Activated T-cell treated with anti-CD3 and anti-CD28 coated beads for 24 hours (primary cell): ENCODE measurements around the gene GLB1L.
"Not testable (repeated sequence)": the region's sequence is repeated elsewhere in the genome, so short reads cannot be mapped to it uniquely, and the experiment has no call there.

Source experiments
- DNase-seq: peaks from one replicate; pipeline ENCODE4 v3.0.0-alpha.2; 2020; ENCODE audit warnings: low read depth

Gene GLB1L

GRCh38 chr2:219245148-219245898, at the start of gene GLB1L, which contains the start of gene STK16:
Gene GLB1L (minus strand): TSS chr2:219245444. CDS start chr2:219243573, 1,871 bp downstream.
Gene STK16 (plus strand): TSS chr2:219245479. CDS start chr2:219246000, 521 bp downstream.
- DNase-seq = peak; percentile 82

- DNase-seq = peak; percentile 81
Measured at GRCh38 chr2:219294356-219295351, 49.4 kb upstream of the GLB1L start.

DNA sequence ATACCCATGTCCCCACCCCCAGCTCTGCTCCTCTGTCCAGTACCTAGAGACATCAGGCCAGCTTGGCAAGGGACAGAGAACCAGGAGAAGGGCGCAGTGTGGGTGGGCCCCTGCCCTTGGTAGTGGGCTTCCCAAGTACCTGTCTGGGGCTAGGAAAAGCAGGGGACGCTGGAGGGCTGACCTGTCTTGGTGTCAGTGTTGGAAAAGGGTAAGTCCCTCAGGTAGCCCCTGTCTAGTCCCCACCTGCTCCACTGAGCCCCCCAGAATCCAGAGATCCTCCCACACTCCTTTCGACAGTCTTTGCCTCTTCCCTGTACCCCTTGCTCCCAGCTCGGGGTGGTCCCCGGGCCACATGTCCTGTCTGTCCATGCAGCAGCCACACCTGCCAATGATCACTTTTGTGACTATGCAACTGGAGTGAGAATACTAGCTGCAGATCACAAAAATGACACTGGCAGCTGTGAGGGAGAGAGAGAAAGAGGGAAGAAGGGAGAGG, 48.5 kb upstream of the GLB1L start:
- no peak for DNase-seq

DNA sequence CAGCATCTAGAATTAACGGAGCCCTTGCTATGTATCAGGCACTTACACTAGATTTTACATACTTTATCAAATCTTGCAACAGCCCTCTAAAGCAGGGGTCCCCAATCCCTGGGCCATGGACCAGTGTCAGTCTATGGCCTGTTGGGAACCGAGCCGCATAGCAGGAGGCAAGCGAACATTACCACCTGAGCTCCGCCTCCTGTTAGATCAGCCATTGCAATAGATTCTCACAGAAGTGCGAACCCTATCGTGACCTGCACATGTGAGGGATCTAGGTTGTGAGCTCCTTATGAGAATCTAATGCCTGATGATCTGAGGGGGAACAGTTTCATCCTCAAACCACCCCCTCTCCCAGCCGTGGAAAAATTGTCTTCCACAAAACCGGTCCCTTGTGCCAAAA, 47.4 kb upstream of the GLB1L start:
- no peak for DNase-seq

GRCh38 chr2:219291910-219292490, 46.8 kb upstream of the GLB1L start:
- DNase-seq = no peak

- no peak for DNase-seq
Measured at GRCh38 chr2:219291394-219291793, 46.1 kb upstream of the GLB1L start.

DNA sequence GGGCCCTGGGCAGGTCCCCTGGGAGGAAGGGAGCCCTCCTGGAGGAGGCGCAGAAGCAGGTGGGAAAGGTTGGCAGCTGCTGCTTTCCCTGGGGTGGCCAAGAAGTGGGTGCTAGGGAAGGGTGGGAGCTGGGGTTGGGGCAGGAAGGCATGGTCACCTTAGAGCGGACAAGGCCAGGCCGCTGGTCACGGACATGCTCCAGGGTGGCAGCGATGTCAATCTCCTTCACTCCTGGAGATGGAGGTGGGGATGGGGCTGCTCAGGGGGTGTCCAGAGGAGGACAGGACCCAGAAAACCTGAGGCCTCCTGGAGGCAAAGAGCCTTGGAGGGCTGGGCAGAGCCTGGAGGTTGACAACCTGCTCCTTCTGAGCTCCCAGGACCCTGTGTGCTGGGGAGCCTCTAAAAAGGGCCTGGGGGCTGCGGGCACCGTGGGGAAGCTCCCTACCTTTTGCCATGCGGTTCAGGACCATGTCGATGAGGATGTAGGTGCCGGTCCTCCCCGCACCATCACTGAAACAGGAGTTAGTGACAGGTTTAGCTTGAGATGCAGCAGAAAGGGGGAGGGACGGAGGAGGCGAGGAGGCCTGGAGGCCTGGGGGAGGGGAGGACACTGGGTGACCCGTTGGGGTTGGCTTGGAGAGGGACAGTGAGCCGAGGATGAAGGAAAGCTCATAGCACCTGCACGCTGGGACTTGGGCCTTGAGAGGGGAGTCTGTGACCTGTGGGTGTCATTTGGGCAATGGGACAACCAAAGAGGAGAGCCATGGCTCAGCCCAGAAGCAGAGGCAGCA, 45.3 kb upstream of the GLB1L start:
- no peak for DNase-seq

DNA sequence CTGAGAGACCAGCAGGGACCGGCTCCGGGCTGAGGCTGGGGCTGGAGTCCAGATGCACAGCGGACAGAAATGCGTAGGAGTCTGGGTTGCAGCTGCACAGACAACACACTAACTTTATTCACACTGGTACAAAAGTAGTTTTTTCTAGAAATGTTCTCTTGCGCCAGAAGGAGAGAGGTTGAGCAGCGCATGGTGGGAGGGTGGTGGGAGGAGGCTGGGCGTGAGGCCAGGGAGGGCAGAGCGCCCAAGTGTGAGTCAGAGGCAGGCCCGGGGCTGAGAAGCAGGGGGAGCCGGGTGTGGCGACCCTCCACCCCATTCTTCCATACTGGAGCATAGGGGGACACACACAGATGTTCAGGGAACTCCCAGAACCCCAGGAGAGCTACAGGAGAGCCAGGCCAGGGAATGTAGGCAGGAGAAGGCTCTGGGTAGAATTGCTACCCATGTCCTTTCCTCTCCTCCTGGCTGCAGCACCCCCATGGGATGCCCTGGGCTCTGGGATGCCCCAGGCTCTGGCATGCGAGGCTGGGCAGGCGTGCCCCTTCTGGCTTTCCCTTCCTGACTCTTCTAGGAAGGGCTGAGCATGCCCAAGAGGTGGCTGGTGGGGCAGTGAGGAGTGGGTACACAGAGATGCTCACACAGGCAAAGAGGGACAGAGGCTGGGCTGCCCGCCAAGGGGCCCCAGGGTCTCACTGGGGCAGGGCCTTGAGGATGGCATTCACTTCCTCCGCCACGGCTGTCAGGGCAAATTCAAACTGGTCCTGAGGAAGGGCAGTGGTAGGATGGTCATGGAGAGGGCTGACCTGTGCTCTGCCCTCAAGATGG, 44.5 kb upstream of the GLB1L start:
- no peak for DNase-seq

- no peak for DNase-seq
Measured at GRCh38 chr2:219289195-219289536, 43.9 kb upstream of the GLB1L start.

GRCh38 chr2:219287580-219288265, 42.5 kb upstream of the GLB1L start:
- no peak for DNase-seq

GRCh38 chr2:219287116-219287440, 41.8 kb upstream of the GLB1L start:
- DNase-seq = not testable (repeated sequence)

- DNase-seq = no peak
Measured at GRCh38 chr2:219286436-219287115, 41.3 kb upstream of the GLB1L start.

GRCh38 chr2:219285894-219286425, 40.7 kb upstream of the GLB1L start:
- no peak for DNase-seq

- no peak for DNase-seq
Measured at GRCh38 chr2:219285373-219285735, 40.1 kb upstream of the GLB1L start.

GRCh38 chr2:219284501-219285372, 39.5 kb upstream of the GLB1L start:
- DNase-seq = no peak

DNA sequence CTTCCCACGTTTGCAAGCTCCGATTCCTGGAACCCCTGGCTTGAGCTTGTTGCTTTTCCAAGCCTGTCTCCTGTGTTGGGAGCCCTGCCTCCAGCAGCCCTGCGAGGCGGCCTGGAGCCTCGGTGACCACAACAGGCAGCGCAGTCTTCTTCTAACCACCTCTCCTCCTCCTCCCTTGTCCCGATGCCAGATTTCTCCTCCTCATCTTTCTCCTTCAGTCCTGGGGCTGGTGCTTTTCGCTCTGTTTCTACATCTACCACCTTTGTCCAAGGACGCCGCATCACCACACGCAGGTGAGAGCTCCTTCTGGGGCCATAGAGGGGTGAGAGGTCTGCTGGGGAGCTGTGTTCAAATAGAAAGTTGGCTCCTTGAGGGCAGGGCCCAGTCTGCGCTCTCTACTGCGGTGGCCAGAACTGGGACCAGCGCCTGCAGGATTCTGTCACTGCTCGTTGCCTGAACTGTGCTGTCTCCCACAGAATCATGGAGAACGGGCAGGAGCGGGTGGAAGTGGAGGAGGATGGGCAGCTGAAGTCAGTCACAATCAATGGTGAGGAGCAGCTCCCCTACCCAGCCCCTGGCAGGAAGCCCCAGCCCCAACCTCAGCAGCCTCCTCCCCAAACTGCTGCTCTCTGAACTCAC, 37.8 kb upstream of the GLB1L start:
- DNase-seq = no peak

- no peak for DNase-seq
Measured at GRCh38 chr2:219282375-219282774, 37.1 kb upstream of the GLB1L start.

DNA sequence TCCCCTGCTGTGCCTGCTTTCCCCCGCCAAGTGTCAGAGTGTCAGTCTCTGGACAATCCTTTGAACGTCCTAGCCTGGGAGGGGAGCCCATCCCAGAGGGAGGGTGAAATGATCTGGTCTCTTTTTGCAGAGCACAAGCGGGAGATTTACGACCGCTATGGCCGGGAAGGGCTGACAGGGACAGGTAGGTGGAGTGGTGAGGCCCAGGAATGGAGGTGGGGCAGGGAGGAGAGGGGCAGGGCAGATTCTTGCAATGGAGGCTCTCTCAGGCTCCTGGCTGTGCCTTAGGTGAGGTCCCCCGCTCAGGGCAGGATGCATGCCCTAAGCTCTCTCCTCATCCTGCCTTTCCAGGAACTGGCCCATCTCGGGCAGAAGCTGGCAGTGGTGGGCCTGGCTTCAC, 36.3 kb upstream of the GLB1L start:
- DNase-seq = no peak
